Measurements from ENCODE around the gene C6orf15.
A peak's percentile ranks its signal among the peaks of the same experiment; 100 is the strongest.
"Not testable (repeated sequence)": the region's sequence is repeated elsewhere in the genome, so short reads cannot be mapped to it uniquely, and the experiment has no call there.

C6orf15 gene

DNA sequence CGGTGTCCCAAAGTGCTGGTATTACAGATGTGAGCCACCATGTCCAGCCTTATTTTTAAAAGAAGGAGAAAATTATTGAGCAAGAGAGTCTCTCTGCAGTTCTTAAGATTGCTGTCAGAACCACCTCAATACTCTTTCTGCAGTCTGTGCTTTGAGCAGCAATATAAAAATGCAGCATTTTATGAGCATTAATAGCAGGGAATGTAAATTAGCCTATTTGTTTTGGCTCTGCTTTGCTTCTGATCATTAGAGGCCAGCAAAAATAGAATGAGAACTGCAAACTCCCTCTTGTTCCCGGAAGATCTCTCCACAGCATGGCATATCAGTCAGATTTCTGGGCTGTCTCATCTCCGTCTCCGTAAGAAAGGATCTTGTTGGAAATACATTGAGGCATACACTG, 35.8 kb downstream of the C6orf15 start:
- TF ChIP-seq, protein P1, sequence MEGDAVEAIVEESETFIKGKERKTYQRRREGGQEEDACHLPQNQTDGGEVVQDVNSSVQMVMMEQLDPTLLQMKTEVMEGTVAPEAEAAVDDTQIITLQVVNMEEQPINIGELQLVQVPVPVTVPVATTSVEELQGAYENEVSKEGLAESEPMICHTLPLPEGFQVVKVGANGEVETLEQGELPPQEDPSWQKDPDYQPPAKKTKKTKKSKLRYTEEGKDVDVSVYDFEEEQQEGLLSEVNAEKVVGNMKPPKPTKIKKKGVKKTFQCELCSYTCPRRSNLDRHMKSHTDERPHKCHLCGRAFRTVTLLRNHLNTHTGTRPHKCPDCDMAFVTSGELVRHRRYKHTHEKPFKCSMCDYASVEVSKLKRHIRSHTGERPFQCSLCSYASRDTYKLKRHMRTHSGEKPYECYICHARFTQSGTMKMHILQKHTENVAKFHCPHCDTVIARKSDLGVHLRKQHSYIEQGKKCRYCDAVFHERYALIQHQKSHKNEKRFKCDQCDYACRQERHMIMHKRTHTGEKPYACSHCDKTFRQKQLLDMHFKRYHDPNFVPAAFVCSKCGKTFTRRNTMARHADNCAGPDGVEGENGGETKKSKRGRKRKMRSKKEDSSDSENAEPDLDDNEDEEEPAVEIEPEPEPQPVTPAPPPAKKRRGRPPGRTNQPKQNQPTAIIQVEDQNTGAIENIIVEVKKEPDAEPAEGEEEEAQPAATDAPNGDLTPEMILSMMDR (conservative IDR thresholded peaks at IDR 0.05): no peak
- peak overlapping the region; percentile 85 for H3K27ac ChIP-seq

DNA sequence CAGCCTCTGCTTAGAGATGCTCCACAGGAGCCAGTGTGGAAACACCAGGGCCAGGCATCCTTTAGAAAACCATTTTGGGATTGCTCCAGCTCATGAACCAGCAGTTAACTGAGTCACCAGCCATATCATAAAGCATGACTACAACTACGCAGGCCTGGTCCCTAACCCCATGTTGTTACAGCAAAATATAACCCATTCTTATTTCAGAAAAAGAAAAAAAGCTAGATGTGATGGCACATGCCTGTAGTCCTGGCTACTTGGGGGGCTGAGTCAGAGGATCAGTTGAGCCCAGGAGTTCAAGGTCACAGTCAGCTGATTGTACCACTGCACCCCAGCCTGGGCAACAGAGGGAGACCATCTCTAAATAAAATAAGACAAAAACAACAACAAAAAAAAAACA, 36.8 kb downstream of the C6orf15 start:
- H3K27ac ChIP-seq: peak overlapping the region; percentile 85
- TF ChIP-seq, protein P1 (conservative IDR thresholded peaks at IDR 0.05): no peak

DNA sequence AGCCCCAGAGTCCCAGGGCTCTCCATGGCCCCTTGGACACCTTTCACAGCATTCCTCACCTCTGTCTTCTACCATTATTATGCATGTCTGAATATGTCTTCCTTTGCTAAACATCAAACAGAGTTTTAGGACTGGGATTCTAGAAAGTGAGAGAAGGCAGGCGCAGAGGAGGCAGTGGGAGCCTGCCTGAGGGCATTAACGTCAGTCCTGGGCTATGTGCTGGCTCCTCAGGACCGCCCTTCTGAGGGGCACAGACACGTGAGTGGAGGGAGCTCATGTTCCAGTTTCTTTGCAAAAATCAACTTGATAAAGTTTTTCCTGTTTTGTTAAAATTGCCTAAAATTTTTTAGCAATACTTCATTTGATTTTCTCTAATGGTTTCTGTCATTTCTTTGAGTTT, 38.0 kb downstream of the C6orf15 start:
- TF ChIP-seq, protein P1 (conservative IDR thresholded peaks at IDR 0.05): no peak
- H3K27ac ChIP-seq: peak overlapping the region; percentile 82; the same call in 1 of the 2 replicates

DNA sequence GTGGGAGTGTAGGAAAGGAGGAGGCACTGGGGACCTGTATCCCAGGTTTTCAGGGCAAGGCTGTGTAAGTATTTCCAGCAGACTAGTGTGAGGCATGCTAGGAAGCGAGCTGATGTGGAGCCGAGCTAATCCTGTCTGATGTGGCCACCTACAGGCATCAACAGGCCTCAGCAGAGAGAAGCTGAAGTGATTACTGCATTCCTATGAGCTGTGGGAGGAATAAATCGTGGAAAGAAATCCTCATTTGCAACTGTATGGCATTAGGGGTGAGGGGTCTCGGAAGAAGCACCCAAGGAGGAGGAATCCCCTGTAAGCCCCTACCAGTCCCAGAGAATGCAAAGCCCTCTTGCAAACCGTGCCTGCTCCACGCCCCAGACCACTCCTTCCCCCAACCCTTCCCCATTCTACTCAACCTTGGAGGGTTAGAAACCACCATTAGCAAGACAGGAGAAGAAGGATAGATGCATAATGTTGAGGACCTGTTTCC, 41.6 kb downstream of the C6orf15 start:
- H3K27ac ChIP-seq: peak overlapping the region; percentile 82; the same call in 1 of the 2 replicates
- TF ChIP-seq, protein P1 (conservative IDR thresholded peaks at IDR 0.05): peak; percentile 76

DNA sequence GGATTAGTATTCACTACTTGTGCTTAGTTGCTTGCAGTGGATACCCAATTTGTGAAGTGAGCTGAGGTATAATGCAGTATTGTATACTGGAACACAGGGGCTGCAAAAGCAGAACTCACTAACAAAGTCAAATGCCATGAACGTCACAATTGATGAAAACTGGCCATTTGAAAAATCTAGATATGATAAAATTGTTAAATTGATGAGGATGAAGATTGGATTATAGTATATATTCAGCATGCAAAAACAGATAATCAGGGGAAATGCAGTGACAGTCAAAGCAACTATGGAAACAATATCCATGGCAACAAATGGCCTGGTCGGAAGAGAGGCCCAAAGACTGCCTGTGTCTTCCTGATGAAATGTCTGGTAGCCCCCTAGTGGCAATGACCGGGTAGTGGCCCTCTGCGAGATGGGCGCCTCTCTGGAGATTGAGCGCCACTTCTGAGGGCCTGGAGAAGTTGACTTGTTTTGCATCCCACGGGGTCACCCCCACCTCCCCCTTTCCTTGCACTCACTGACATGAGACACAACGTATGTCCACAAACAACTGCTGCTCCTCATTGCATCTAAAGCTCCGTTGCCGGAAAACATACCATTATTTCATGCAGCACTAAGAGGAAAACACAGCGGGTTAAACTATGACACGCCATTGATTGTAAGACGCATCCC, 43.6 kb downstream of the C6orf15 start:
- TF ChIP-seq, protein P1 (conservative IDR thresholded peaks at IDR 0.05): peak; percentile 85
- H3K27ac ChIP-seq: no peak overlapping the region

DNA sequence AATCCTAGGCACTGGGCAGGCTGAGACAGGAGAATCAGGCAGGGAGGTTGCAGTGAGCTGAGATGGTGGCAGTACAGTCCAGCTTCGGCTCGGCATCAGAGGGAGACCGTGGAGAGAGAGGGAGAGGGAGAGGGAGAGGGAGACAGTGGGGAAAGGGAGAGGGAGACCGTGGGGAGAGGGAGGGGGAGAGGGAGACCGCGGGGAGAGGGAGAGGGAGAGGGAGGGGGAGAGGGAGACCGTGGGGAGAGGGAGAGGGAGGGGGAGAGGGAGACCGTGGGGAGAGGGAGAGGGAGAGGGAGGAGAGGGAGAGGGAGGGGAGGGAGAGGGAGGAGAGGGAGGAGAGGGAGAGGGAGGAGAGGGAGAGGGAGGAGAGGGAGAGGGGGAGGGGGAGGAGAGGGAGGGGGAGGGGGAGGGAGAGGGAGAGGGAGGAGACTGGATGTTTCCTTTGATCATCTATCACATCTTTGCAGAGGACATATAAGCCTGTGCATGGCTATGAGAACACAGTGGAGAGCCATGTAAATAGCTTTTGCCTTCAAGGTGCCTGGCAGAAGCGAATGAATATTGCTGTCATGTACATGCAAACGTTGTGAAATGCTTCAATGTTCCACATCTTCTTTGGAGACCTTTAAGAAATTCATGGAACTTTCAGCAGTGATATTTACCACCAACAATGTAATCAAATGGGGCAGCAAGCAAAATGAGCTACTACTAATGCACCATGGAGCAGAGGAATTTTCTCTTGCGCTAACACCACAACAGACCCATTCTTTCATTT, 44.3 kb downstream of the C6orf15 start:
- not testable (repeated sequence) for H3K27ac ChIP-seq

DNA sequence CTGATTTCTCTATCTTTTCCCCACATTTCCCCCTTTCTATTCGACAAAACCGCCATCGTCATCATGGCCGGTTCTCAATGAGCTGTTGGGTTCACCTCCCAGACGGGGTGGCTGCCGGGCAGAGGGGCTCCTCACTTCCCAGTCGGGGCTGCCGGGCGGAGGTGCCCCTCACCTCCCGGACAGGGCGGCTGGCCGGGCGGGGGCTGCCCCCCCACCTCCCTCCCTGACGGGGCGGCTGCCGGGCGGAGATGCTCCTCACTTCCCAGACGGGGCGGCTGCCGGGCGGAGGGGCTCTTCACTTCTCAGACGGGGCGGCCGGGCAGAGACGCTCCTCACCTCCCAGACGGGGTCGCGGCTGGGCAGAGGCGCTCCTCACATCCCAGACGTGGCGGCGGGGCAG, 45.3 kb downstream of the C6orf15 start:
- H3K27ac ChIP-seq: not testable (repeated sequence)

DNA sequence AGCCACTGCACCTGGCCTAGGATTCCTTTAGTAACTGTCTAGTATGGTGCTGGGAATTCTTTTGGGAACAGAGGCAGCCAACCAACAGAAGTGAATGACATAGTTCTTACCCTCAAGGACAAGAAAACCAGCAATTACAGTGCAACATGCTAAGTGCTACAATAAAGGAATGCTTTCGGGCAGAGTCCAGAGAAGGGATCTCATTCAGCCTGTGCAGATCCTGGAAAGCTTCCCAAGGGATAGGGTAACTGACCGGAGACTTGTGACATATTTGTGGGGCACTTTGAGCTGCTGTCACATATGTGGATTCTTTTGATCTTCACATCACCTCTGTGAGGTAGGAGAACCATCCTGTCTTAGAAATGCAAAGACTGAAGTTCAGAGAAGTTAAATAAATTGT, 46.8 kb downstream of the C6orf15 start:
- H3K27ac ChIP-seq: no peak overlapping the region
- TF ChIP-seq, protein P1 (conservative IDR thresholded peaks at IDR 0.05): no peak

Data from VCaP (cell line).